HFFc6 (cell line): ENCODE data around the gene KLF6. TPM values are rescaled to one million over a fixed set of nuclear protein-coding genes. Genes with fewer than 3 reads are reported as not detected.
A peak's percentile ranks its signal among the peaks of the same experiment; 100 is the strongest.

Experiments used
- DNase-seq: peaks from one replicate; pipeline ENCODE4 v3.0.0-alpha.2; 2018
- H3K27ac Mint-ChIP-seq: 2 replicates; pipeline ENCODE4 v1.8.0; 2020; ENCODE audit warnings: mild to moderate bottlenecking, mixed read lengths
- H3K27me3 Mint-ChIP-seq: 2 replicates; pipeline ENCODE4 v1.8.0; 2021; ENCODE audit warnings: mild to moderate bottlenecking, moderate library complexity, mixed read lengths; ENCODE audit not compliant: insufficient read depth
- H3K36me3 Mint-ChIP-seq: 2 replicates; pipeline ENCODE4 v1.8.0; 2021; ENCODE audit warnings: low read depth, mixed read lengths
- H3K4me1 Mint-ChIP-seq: 2 replicates; pipeline ENCODE4 v1.8.0; 2020; ENCODE audit warnings: low read depth, mixed read lengths
- H3K4me3 Mint-ChIP-seq: 2 replicates; pipeline ENCODE4 v1.8.0; 2020; ENCODE audit warnings: mild to moderate bottlenecking, moderate library complexity, mixed read lengths
- H3K9me3 Mint-ChIP-seq: 2 replicates; pipeline ENCODE4 v1.8.0; 2020; ENCODE audit warnings: mild to moderate bottlenecking, mixed read lengths
- CTCF ChIP-seq: fragments of 200-600 bp; sonication (generic); IDR thresholded peaks from 2 replicates; pipeline ENCODE4 v1.5.0; 2021; ENCODE audit warnings: antibody characterized with exemption, mild to moderate bottlenecking
- long read RNA-seq: library from polyadenylated mRNA; unstranded; transcript quantifications from one replicate; pipeline ENCODE4 v2.0.0, GENCODE V29; 2019
- total RNA-seq, 6 experiments: library from RNA; stranded (reverse); fragmentation: NEBNext Ultra II Directional; extraction: Animal tissue kit (Norgen Biotek cat#: 25700); gene quantifications; 2 replicates in 1 of 6; 3 replicates in 5 of 6; pipeline ENCODE4 v1.2.3, GENCODE V29; 2021

The KLF6 gene
- total RNA-seq, result 100 to 1,000 TPM; 114 to 154 (median 142) TPM
- long read RNA-seq, full-length matches to known transcripts, result 120 of 155 reads
- long read RNA-seq, partial matches to known transcripts, result 6 of 155 reads
- long read RNA-seq, other reads (novel, unspliced or antisense), result 29 of 155 reads

- peaks cover 49% of the 10 kb centered on the region for H3K36me3 Mint-ChIP-seq
- H3K4me3 Mint-ChIP-seq, result peak within 1 kb of the TSS; percentile 96
- DNase-seq, result no peak
- peaks cover 57% of the 10 kb centered on the region for H3K27me3 Mint-ChIP-seq
- peaks cover 46% of the 10 kb centered on the region for H3K4me1 Mint-ChIP-seq
- peak; percentile 17; the same call in 1 of the 2 replicates for TF ChIP-seq CTCF
- H3K27ac Mint-ChIP-seq, result peak within 1 kb of the TSS; percentile 99
- peaks cover 20% of the 10 kb centered on the region for H3K9me3 Mint-ChIP-seq
These were observed at the start of gene KLF6 for GRCh38 chr10:3784510-3785250. KLF6 (minus strand) TSS chr10:3785209; CDS start chr10:3785014, 195 bp downstream.

GRCh38 chr10:3834404-3834803, 49.4 kb upstream of the KLF6 start:
- Mint-ChIP-seq H3K4me1 (peaks cover 37% of the 10 kb centered on the region), H3K27me3 (no peaks in the 10 kb centered on the region), H3K4me3 (no peak overlapping the region), H3K27ac (no peak overlapping the region), H3K36me3 (no peaks in the 10 kb centered on the region), H3K9me3 (no peaks in the 10 kb centered on the region)
- no peak for DNase-seq
- TF ChIP-seq CTCF, result no peak

- H3K4me1 Mint-ChIP-seq, result peaks cover 43% of the 10 kb centered on the region
- no peak for TF ChIP-seq CTCF
- no peak for DNase-seq
- H3K4me3 Mint-ChIP-seq, result no peak overlapping the region
- H3K36me3 Mint-ChIP-seq, result no peaks in the 10 kb centered on the region
- no peaks in the 10 kb centered on the region for H3K9me3 Mint-ChIP-seq
- no peak overlapping the region for H3K27ac Mint-ChIP-seq
- H3K27me3 Mint-ChIP-seq, result no peaks in the 10 kb centered on the region
These were observed 48.0 kb upstream of the KLF6 start for GRCh38 chr10:3833046-3833445.

GRCh38 chr10:3832022-3832786, 47.2 kb upstream of the KLF6 start:
- Mint-ChIP-seq H3K4me1 (peaks cover 48% of the 10 kb centered on the region), H3K27ac (no peak overlapping the region), H3K9me3 (no peaks in the 10 kb centered on the region)

GRCh38 chr10:3831608-3832007, 46.6 kb upstream of the KLF6 start:
- Mint-ChIP-seq H3K27ac (no peak overlapping the region), H3K4me3 (no peak overlapping the region), H3K36me3 (no peaks in the 10 kb centered on the region), H3K27me3 (no peaks in the 10 kb centered on the region; the same call in 1 of the 2 replicates), H3K9me3 (no peaks in the 10 kb centered on the region), H3K4me1 (peaks cover 54% of the 10 kb centered on the region)
- no peak for DNase-seq
- no peak for TF ChIP-seq CTCF

More at GRCh38 chr10:3832022-3832786, 47.2 kb upstream of the KLF6 start:
- H3K27me3 Mint-ChIP-seq, result no peaks in the 10 kb centered on the region; the same call in 1 of the 2 replicates
- DNase-seq, result no peak
- H3K36me3 Mint-ChIP-seq, result no peaks in the 10 kb centered on the region
- no peak for TF ChIP-seq CTCF
- no peak overlapping the region for H3K4me3 Mint-ChIP-seq
